Measurements from ENCODE around the gene NPR1.
A peak's percentile ranks its signal among the peaks of the same experiment; 100 is the strongest.

- TF ChIP-seq CTCF (IDR thresholded peaks at IDR 0.05) (no peak), POLR2AphosphoS5 (IDR thresholded peaks at IDR 0.05) (peak; percentile 22 to 70), POLR2A (IDR thresholded peaks at IDR 0.05; ENCODE audit: low read depth) (no peak)
Measured at GRCh38 chr1:153678519-153679336, at the start of gene NPR1.
